Measurements from ENCODE around the gene BDP1.
A peak's percentile ranks its signal among the peaks of the same experiment; 100 is the strongest.

The BDP1 gene

GRCh38 chr5:71475788-71476384 is 20.4 kb downstream of the BDP1 start:
- H3K9me2 ChIP-seq (ENCODE audit: low read depth, low read length) = no peaks in the 10 kb centered on the region
- H3K27me3 ChIP-seq (ENCODE audit: insufficient read depth, low read length) = no peaks in the 10 kb centered on the region
- no peaks in the 10 kb centered on the region for H3K9me3 ChIP-seq (ENCODE audit: low read length)
- H3K4me1 ChIP-seq (ENCODE audit: insufficient read depth, low read length, severe bottlenecking) = no peaks in the 10 kb centered on the region
- no peaks in the 10 kb centered on the region for H3F3A ChIP-seq (ENCODE audit: insufficient read depth, low read length)
- no peak overlapping the region for H3K27ac ChIP-seq (ENCODE audit: low read depth, low read length, poor library complexity, severe bottlenecking)
- H3K9ac ChIP-seq (ENCODE audit: low read length) = no peak overlapping the region
- H4K20me1 ChIP-seq (ENCODE audit: insufficient read depth, low read length) = no peaks in the 10 kb centered on the region; the same call in 1 of the 2 replicates
- H3K36me3 ChIP-seq (ENCODE audit: insufficient read depth, low read length) = peaks cover 64% of the 10 kb centered on the region
- no peak overlapping the region for H2AFZ ChIP-seq (ENCODE audit: low read length)
- no peak overlapping the region for H3K4me3 ChIP-seq (ENCODE audit: low read depth, low read length, poor library complexity, severe bottlenecking)
- TF ChIP-seq CTCF (IDR thresholded peaks at IDR 0.05; ENCODE audit: low read length) = peak; percentile 82
- no peak for TF ChIP-seq EZH2 (IDR thresholded peaks at IDR 0.05; ENCODE audit: borderline replicate concordance, low read length)
- no peaks in the 10 kb centered on the region for H3K79me2 ChIP-seq (ENCODE audit: insufficient read depth, low read length)
- H3K4me2 ChIP-seq (ENCODE audit: low read length) = no peak overlapping the region

- no peak for TF ChIP-seq EZH2 (IDR thresholded peaks at IDR 0.05; ENCODE audit: borderline replicate concordance, low read length)
- TF ChIP-seq CTCF (IDR thresholded peaks at IDR 0.05; ENCODE audit: low read length) = no peak
- H3K4me3 ChIP-seq (ENCODE audit: low read depth, low read length, poor library complexity, severe bottlenecking) = no peak overlapping the region
- H4K20me1 ChIP-seq (ENCODE audit: insufficient read depth, low read length) = no peaks in the 10 kb centered on the region
- H3K36me3 ChIP-seq (ENCODE audit: insufficient read depth, low read length) = peaks cover 81% of the 10 kb centered on the region
- no peak overlapping the region for H3K27ac ChIP-seq (ENCODE audit: low read depth, low read length, poor library complexity, severe bottlenecking)
- H3K4me2 ChIP-seq (ENCODE audit: low read length) = no peak overlapping the region
- no peaks in the 10 kb centered on the region for H3K9me3 ChIP-seq (ENCODE audit: low read length)
- no peak overlapping the region for H3K9ac ChIP-seq (ENCODE audit: low read length)
- H3K9me2 ChIP-seq (ENCODE audit: low read depth, low read length) = no peaks in the 10 kb centered on the region
- no peaks in the 10 kb centered on the region for H3K4me1 ChIP-seq (ENCODE audit: insufficient read depth, low read length, severe bottlenecking)
- no peaks in the 10 kb centered on the region for H3K27me3 ChIP-seq (ENCODE audit: insufficient read depth, low read length)
- no peak overlapping the region for H2AFZ ChIP-seq (ENCODE audit: low read length)
- no peaks in the 10 kb centered on the region for H3F3A ChIP-seq (ENCODE audit: insufficient read depth, low read length)
- H3K79me2 ChIP-seq (ENCODE audit: insufficient read depth, low read length) = no peaks in the 10 kb centered on the region
These were observed 26.0 kb downstream of the BDP1 start for GRCh38 chr5:71481441-71481840.

GRCh38 chr5:71482132-71482531 is 26.7 kb downstream of the BDP1 start:
- H3K9me3 ChIP-seq (ENCODE audit: low read length) = no peaks in the 10 kb centered on the region
- H3K36me3 ChIP-seq (ENCODE audit: insufficient read depth, low read length) = peaks cover 84% of the 10 kb centered on the region
- no peak for TF ChIP-seq CTCF (IDR thresholded peaks at IDR 0.05; ENCODE audit: low read length)
- TF ChIP-seq EZH2 (IDR thresholded peaks at IDR 0.05; ENCODE audit: borderline replicate concordance, low read length) = no peak
- H3K4me2 ChIP-seq (ENCODE audit: low read length) = no peak overlapping the region
- no peak overlapping the region for H3K9ac ChIP-seq (ENCODE audit: low read length)
- no peaks in the 10 kb centered on the region for H3K9me2 ChIP-seq (ENCODE audit: low read depth, low read length)
- no peak overlapping the region for H3K4me3 ChIP-seq (ENCODE audit: low read depth, low read length, poor library complexity, severe bottlenecking)
- H3K4me1 ChIP-seq (ENCODE audit: insufficient read depth, low read length, severe bottlenecking) = no peaks in the 10 kb centered on the region
- no peaks in the 10 kb centered on the region for H3K79me2 ChIP-seq (ENCODE audit: insufficient read depth, low read length)
- no peak overlapping the region for H2AFZ ChIP-seq (ENCODE audit: low read length)
- H3K27me3 ChIP-seq (ENCODE audit: insufficient read depth, low read length) = no peaks in the 10 kb centered on the region
- H4K20me1 ChIP-seq (ENCODE audit: insufficient read depth, low read length) = no peaks in the 10 kb centered on the region
- no peak overlapping the region for H3K27ac ChIP-seq (ENCODE audit: low read depth, low read length, poor library complexity, severe bottlenecking)
- no peaks in the 10 kb centered on the region for H3F3A ChIP-seq (ENCODE audit: insufficient read depth, low read length)
